GM23338 (cell line): ENCODE results near the gene CACNA1D. TPM values are rescaled to one million over a fixed set of nuclear protein-coding genes. Genes with fewer than 3 reads are reported as not detected.

Source experiments
- ATAC-seq: fragments of 200-7000 bp; cut with Tn5 transposase; 3 replicates; pipeline ENCODE4 v1.9.1; 2020
- DNase-seq: peaks from one replicate; pipeline ENCODE4 v3.0.0-alpha.2; 2015; ENCODE audit warnings: low spot score
- H2AFZ ChIP-seq: fragments of 200-600 bp; sonication (generic); 2 replicates; pipeline ENCODE4 v1.8.0; 2016; ENCODE audit warnings: antibody characterized with exemption, mild to moderate bottlenecking, moderate library complexity
- H3F3A ChIP-seq: fragments of 200-600 bp; sonication (generic); replicated peaks from 2 replicates; pipeline ENCODE4 v1.8.0; 2017; ENCODE audit warnings: antibody characterized with exemption, mixed run types, low read depth
- H3K27ac ChIP-seq: fragments of 200-600 bp; sonication (generic); 2 replicates; pipeline ENCODE4 v1.6.1; 2016; ENCODE audit warnings: low read depth
- H3K27me3 ChIP-seq: fragments of 200-600 bp; sonication (generic); 2 replicates; pipeline ENCODE4 v1.8.0; 2016; ENCODE audit warnings: mild to moderate bottlenecking, mixed run types, moderate library complexity; ENCODE audit not compliant: insufficient read depth
- H3K36me3 ChIP-seq: fragments of 200-600 bp; sonication (generic); 2 replicates; pipeline ENCODE4 v1.8.0; 2016; ENCODE audit warnings: mild to moderate bottlenecking; ENCODE audit not compliant: insufficient read depth
- H3K4me1 ChIP-seq: fragments of 200-600 bp; sonication (generic); 2 replicates; pipeline ENCODE4 v1.8.0; 2016; ENCODE audit warnings: mild to moderate bottlenecking, moderate library complexity; ENCODE audit not compliant: insufficient read depth
- H3K4me2 ChIP-seq: fragments of 200-600 bp; sonication (generic); 2 replicates; pipeline ENCODE4 v1.7.1; 2017; ENCODE audit warnings: mixed run types
- H3K4me3 ChIP-seq: fragments of 200-600 bp; sonication (generic); 2 replicates; pipeline ENCODE4 v1.6.1; 2016; ENCODE audit warnings: mixed run types
- H3K79me2 ChIP-seq: fragments of 200-600 bp; sonication (generic); replicated peaks from 2 replicates; pipeline ENCODE4 v1.8.0; 2017; ENCODE audit warnings: mild to moderate bottlenecking; ENCODE audit not compliant: insufficient read depth
- H3K9me2 ChIP-seq: fragments of 200-600 bp; sonication (generic); 2 replicates; pipeline ENCODE4 v1.8.0; 2017; ENCODE audit not compliant: insufficient read depth
- H4K20me1 ChIP-seq: fragments of 200-600 bp; sonication (generic); replicated peaks from 2 replicates; pipeline ENCODE4 v1.8.0; 2017; ENCODE audit warnings: mild to moderate bottlenecking; ENCODE audit not compliant: insufficient read depth
- H3K27ac Mint-ChIP-seq: 2 replicates; pipeline ENCODE4 v1.8.0; 2020; ENCODE audit warnings: inconsistent platforms, mild to moderate bottlenecking, moderate library complexity, mixed read lengths
- H3K27me3 Mint-ChIP-seq: 3 replicates; pipeline ENCODE4 v1.8.0; 2022; ENCODE audit warnings: low read depth, mild to moderate bottlenecking, moderate library complexity, mixed read lengths, inconsistent platforms; ENCODE audit not compliant: insufficient read depth, poor library complexity
- H3K36me3 Mint-ChIP-seq: 3 replicates; pipeline ENCODE4 v1.8.0; 2021; ENCODE audit warnings: low read depth, mild to moderate bottlenecking, inconsistent platforms, moderate library complexity, mixed read lengths
- H3K4me1 Mint-ChIP-seq: 3 replicates; pipeline ENCODE4 v1.8.0; 2020; ENCODE audit warnings: mild to moderate bottlenecking, inconsistent platforms, mixed read lengths
- H3K4me3 Mint-ChIP-seq: 3 replicates; pipeline ENCODE4 v1.8.0; 2021; ENCODE audit warnings: moderate library complexity, mild to moderate bottlenecking, inconsistent platforms, mixed read lengths
- H3K9me3 Mint-ChIP-seq: 3 replicates; pipeline ENCODE4 v1.8.0; 2020; ENCODE audit warnings: moderate library complexity, mild to moderate bottlenecking, inconsistent platforms, mixed read lengths
- CREB1 ChIP-seq: fragments of 250-450 bp; sonication (Bioruptor Pico); IDR thresholded peaks from 2 replicates; pipeline ENCODE4 v1.5.0; 2020; ENCODE audit warnings: low read depth, mild to moderate bottlenecking, moderate library complexity
- EZH2 ChIP-seq: fragments of 200-600 bp; sonication (generic); IDR thresholded peaks from one replicate; pipeline ENCODE4 v1.8.0; 2017; ENCODE audit warnings: antibody characterized with exemption, mild to moderate bottlenecking, low read depth; ENCODE audit not compliant: unreplicated experiment
- EZH2phosphoT487 ChIP-seq: fragments of 200-600 bp; sonication (generic); IDR thresholded peaks from one replicate; pipeline ENCODE4 v1.8.1; 2018; ENCODE audit warnings: antibody characterized with exemption; ENCODE audit not compliant: unreplicated experiment
- JUNB ChIP-seq: IDR thresholded peaks from one replicate; pipeline ENCODE4 v1.6.1; 2016; ENCODE audit warnings: antibody characterized with exemption; ENCODE audit not compliant: unreplicated experiment
- NANOG ChIP-seq: IDR thresholded peaks from 2 replicates; pipeline ENCODE4 v1.6.1; 2016; ENCODE audit warnings: antibody characterized with exemption, borderline replicate concordance
- POLR2AphosphoS5 ChIP-seq: IDR thresholded peaks from 2 replicates; pipeline ENCODE4 v1.6.1; 2016; ENCODE audit warnings: antibody characterized with exemption, low read depth
- STAT1 ChIP-seq: IDR thresholded peaks from one replicate; pipeline ENCODE4 v1.6.1; 2016; ENCODE audit warnings: antibody characterized with exemption; ENCODE audit not compliant: unreplicated experiment
- ZNF114 ChIP-seq: fragments of 250-450 bp; sonication (Bioruptor Pico); IDR thresholded peaks from 2 replicates; pipeline ENCODE4 v1.5.0; 2020; ENCODE audit warnings: mild to moderate bottlenecking, moderate library complexity
- ZNF331 ChIP-seq: fragments of 250-450 bp; sonication (Bioruptor Pico); IDR thresholded peaks from 2 replicates; pipeline ENCODE4 v1.5.0; 2020; ENCODE audit warnings: low read depth, mild to moderate bottlenecking, moderate library complexity
- polyA plus RNA-seq: library from polyadenylated mRNA; unstranded; fragments of >200 nt; fragmentation: Nextera tagmentation; extraction: Ambion mirVana; gene quantifications from 2 replicates; pipeline ENCODE4 v1.2.1, GENCODE V29; 2016
- total RNA-seq: library from RNA; depleted of rRNA; stranded (reverse); fragments of >200 nt; shearing (Covaris generic); gene quantifications from 2 replicates; pipeline ENCODE4 v1.2.3, GENCODE V29; 2014
- TF ChIP-seq, protein P1 (sequence below): fragments of 250-450 bp; sonication (Bioruptor Pico); IDR thresholded peaks from 2 replicates; pipeline ENCODE4 v1.5.0; 2020; ENCODE audit warnings: mild to moderate bottlenecking, moderate library complexity
- TF ChIP-seq, protein P2 (sequence below), 2 experiments: fragments of 200-600 bp in 1 of 2; sonication (generic) in 1 of 2; conservative IDR thresholded peaks; 2 replicates each; pipeline versions ENCODE4 v1.5.1 to v1.6.1; 2016 to 2017; ENCODE audit warnings: antibody characterized with exemption in 2 of 2, low read depth in 2 of 2, mild to moderate bottlenecking in 2 of 2, moderate library complexity in 1 of 2
- TF ChIP-seq, protein P3 (sequence below): IDR thresholded peaks from 2 replicates; pipeline ENCODE4 v1.6.1; 2016; ENCODE audit warnings: antibody characterized with exemption
- TF ChIP-seq, protein P4 (sequence below): IDR thresholded peaks from one replicate; pipeline ENCODE4 v1.6.1; 2018; ENCODE audit warnings: antibody characterized with exemption; ENCODE audit not compliant: unreplicated experiment

The CACNA1D gene
- total and polyA plus RNA-seq, 2 experiments from 2014 or later = 1.7 to 1.8 TPM

DNA sequence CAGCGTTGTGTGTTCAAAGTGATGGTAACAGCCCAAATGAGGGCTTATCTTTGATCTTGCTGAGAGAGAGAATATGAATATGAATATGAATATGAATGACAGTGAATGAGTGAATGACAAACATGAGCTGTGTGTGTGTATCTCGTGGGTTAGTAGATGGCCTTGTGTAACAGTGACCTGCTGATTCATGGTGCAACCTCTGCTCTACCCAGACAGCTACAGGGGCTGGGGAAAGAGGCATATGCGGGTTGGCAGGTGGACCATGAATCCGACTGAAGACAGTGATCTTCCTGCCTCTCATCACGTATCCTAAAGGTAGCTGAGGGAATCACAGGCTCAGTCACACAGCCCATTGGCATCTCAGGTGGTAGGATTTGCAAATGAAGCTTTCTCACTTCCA, 293.6 kb downstream of the CACNA1D start:
- Histone ChIP-seq H3K27me3 (no peaks in the 10 kb centered on the region), H3K36me3 (no peaks in the 10 kb centered on the region), H3K79me2 (no peaks in the 10 kb centered on the region), H2AFZ (no peak overlapping the region), H3K27ac (no peak overlapping the region), H4K20me1 (no peaks in the 10 kb centered on the region), H3K4me1 (no peaks in the 10 kb centered on the region), H3K4me3 (no peak overlapping the region), H3F3A (no peaks in the 10 kb centered on the region), H3K4me2 (no peak overlapping the region), H3K9me2 (peaks cover 3% of the 10 kb centered on the region; the same call in 1 of the 2 replicates)
- Mint-ChIP-seq H3K9me3 (no peaks in the 10 kb centered on the region), H3K27ac (no peak overlapping the region), H3K27me3 (peaks cover 1% of the 10 kb centered on the region), H3K4me3 (no peak overlapping the region), H3K4me1 (peaks cover 13% of the 10 kb centered on the region), H3K36me3 (no peaks in the 10 kb centered on the region)
- ATAC-seq (peak; percentile 40; the same call in 2 of the 3 replicates), DNase-seq (no peak)
- TF ChIP-seq, protein P1, sequence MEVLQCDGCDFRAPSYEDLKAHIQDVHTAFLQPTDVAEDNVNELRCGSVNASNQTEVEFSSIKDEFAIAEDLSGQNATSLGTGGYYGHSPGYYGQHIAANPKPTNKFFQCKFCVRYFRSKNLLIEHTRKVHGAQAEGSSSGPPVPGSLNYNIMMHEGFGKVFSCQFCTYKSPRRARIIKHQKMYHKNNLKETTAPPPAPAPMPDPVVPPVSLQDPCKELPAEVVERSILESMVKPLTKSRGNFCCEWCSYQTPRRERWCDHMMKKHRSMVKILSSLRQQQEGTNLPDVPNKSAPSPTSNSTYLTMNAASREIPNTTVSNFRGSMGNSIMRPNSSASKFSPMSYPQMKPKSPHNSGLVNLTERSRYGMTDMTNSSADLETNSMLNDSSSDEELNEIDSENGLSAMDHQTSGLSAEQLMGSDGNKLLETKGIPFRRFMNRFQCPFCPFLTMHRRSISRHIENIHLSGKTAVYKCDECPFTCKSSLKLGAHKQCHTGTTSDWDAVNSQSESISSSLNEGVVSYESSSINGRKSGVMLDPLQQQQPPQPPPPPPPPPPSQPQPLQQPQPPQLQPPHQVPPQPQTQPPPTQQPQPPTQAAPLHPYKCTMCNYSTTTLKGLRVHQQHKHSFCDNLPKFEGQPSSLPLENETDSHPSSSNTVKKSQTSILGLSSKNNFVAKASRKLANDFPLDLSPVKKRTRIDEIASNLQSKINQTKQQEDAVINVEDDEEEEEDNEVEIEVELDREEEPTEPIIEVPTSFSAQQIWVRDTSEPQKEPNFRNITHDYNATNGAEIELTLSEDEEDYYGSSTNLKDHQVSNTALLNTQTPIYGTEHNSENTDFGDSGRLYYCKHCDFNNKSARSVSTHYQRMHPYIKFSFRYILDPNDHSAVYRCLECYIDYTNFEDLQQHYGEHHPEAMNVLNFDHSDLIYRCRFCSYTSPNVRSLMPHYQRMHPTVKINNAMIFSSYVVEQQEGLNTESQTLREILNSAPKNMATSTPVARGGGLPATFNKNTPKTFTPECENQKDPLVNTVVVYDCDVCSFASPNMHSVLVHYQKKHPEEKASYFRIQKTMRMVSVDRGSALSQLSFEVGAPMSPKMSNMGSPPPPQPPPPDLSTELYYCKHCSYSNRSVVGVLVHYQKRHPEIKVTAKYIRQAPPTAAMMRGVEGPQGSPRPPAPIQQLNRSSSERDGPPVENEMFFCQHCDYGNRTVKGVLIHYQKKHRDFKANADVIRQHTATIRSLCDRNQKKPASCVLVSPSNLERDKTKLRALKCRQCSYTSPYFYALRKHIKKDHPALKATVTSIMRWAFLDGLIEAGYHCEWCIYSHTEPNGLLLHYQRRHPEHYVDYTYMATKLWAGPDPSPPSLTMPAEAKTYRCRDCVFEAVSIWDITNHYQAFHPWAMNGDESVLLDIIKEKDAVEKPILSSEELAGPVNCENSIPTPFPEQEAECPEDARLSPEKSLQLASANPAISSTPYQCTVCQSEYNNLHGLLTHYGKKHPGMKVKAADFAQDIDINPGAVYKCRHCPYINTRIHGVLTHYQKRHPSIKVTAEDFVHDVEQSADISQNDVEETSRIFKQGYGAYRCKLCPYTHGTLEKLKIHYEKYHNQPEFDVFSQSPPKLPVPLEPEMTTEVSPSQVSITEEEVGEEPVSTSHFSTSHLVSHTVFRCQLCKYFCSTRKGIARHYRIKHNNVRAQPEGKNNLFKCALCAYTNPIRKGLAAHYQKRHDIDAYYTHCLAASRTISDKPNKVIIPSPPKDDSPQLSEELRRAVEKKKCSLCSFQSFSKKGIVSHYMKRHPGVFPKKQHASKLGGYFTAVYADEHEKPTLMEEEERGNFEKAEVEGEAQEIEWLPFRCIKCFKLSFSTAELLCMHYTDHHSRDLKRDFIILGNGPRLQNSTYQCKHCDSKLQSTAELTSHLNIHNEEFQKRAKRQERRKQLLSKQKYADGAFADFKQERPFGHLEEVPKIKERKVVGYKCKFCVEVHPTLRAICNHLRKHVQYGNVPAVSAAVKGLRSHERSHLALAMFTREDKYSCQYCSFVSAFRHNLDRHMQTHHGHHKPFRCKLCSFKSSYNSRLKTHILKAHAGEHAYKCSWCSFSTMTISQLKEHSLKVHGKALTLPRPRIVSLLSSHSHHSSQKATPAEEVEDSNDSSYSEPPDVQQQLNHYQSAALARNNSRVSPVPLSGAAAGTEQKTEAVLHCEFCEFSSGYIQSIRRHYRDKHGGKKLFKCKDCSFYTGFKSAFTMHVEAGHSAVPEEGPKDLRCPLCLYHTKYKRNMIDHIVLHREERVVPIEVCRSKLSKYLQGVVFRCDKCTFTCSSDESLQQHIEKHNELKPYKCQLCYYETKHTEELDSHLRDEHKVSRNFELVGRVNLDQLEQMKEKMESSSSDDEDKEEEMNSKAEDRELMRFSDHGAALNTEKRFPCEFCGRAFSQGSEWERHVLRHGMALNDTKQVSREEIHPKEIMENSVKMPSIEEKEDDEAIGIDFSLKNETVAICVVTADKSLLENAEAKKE (CRISPR knock-in tag) = no peak
- TF ChIP-seq EZH2phosphoT487 (no peak), NANOG (no peak), STAT1 (no peak), CREB1 (CRISPR knock-in tag) (no peak), ZNF331 (CRISPR knock-in tag) (no peak), JUNB (no peak), ZNF114 (no peak), POLR2AphosphoS5 (no peak), EZH2 (no peak)
- TF ChIP-seq, protein P2, sequence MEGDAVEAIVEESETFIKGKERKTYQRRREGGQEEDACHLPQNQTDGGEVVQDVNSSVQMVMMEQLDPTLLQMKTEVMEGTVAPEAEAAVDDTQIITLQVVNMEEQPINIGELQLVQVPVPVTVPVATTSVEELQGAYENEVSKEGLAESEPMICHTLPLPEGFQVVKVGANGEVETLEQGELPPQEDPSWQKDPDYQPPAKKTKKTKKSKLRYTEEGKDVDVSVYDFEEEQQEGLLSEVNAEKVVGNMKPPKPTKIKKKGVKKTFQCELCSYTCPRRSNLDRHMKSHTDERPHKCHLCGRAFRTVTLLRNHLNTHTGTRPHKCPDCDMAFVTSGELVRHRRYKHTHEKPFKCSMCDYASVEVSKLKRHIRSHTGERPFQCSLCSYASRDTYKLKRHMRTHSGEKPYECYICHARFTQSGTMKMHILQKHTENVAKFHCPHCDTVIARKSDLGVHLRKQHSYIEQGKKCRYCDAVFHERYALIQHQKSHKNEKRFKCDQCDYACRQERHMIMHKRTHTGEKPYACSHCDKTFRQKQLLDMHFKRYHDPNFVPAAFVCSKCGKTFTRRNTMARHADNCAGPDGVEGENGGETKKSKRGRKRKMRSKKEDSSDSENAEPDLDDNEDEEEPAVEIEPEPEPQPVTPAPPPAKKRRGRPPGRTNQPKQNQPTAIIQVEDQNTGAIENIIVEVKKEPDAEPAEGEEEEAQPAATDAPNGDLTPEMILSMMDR (conservative IDR thresholded peaks at IDR 0.05; ENCODE audit: low read depth in 2 of 2) = no peak
- TF ChIP-seq, protein P3, sequence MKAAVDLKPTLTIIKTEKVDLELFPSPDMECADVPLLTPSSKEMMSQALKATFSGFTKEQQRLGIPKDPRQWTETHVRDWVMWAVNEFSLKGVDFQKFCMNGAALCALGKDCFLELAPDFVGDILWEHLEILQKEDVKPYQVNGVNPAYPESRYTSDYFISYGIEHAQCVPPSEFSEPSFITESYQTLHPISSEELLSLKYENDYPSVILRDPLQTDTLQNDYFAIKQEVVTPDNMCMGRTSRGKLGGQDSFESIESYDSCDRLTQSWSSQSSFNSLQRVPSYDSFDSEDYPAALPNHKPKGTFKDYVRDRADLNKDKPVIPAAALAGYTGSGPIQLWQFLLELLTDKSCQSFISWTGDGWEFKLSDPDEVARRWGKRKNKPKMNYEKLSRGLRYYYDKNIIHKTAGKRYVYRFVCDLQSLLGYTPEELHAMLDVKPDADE = no peak
- TF ChIP-seq, protein P4, sequence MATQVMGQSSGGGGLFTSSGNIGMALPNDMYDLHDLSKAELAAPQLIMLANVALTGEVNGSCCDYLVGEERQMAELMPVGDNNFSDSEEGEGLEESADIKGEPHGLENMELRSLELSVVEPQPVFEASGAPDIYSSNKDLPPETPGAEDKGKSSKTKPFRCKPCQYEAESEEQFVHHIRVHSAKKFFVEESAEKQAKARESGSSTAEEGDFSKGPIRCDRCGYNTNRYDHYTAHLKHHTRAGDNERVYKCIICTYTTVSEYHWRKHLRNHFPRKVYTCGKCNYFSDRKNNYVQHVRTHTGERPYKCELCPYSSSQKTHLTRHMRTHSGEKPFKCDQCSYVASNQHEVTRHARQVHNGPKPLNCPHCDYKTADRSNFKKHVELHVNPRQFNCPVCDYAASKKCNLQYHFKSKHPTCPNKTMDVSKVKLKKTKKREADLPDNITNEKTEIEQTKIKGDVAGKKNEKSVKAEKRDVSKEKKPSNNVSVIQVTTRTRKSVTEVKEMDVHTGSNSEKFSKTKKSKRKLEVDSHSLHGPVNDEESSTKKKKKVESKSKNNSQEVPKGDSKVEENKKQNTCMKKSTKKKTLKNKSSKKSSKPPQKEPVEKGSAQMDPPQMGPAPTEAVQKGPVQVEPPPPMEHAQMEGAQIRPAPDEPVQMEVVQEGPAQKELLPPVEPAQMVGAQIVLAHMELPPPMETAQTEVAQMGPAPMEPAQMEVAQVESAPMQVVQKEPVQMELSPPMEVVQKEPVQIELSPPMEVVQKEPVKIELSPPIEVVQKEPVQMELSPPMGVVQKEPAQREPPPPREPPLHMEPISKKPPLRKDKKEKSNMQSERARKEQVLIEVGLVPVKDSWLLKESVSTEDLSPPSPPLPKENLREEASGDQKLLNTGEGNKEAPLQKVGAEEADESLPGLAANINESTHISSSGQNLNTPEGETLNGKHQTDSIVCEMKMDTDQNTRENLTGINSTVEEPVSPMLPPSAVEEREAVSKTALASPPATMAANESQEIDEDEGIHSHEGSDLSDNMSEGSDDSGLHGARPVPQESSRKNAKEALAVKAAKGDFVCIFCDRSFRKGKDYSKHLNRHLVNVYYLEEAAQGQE = no peak
